Activated CD8-positive, alpha-beta memory T cell treated with anti-CD3 and anti-CD28 coated beads, Interleukin-2, amount 50 U/mL, for 1 hour (primary cell): ENCODE data around the gene LIMCH1.

ENCODE experiments used
- DNase-seq: peaks from one replicate; pipeline ENCODE4 v3.0.0-alpha.2; 2020; ENCODE audit errors: extremely low read depth

Gene LIMCH1

GRCh38 chr4:41561244-41561643 is 23.3 kb downstream of the LIMCH1 start:
- DNase-seq = no peak

- DNase-seq = no peak
These were observed 29.2 kb downstream of the LIMCH1 start for GRCh38 chr4:41567186-41567585.

- DNase-seq = no peak
These were observed 30.4 kb downstream of the LIMCH1 start for GRCh38 chr4:41568363-41568762.

GRCh38 chr4:41569961-41570360 is 32.0 kb downstream of the LIMCH1 start:
- DNase-seq = no peak

- no peak for DNase-seq
These were observed 33.5 kb downstream of the LIMCH1 start for GRCh38 chr4:41571422-41571821.

GRCh38 chr4:41572516-41572915 is 34.6 kb downstream of the LIMCH1 start:
- DNase-seq = no peak

GRCh38 chr4:41572956-41573355 is 35.0 kb downstream of the LIMCH1 start:
- no peak for DNase-seq

GRCh38 chr4:41573502-41574001 is 35.6 kb downstream of the LIMCH1 start:
- DNase-seq = no peak

- no peak for DNase-seq
These were observed 37.2 kb downstream of the LIMCH1 start for GRCh38 chr4:41575207-41575606.

- DNase-seq = no peak
These were observed 37.7 kb downstream of the LIMCH1 start for GRCh38 chr4:41575665-41576064.

GRCh38 chr4:41579043-41579442 is 41.1 kb downstream of the LIMCH1 start:
- DNase-seq = no peak

- DNase-seq = no peak
These were observed 41.6 kb downstream of the LIMCH1 start for GRCh38 chr4:41579526-41579925.

- DNase-seq = no peak
These were observed 42.0 kb downstream of the LIMCH1 start for GRCh38 chr4:41580007-41580406.

GRCh38 chr4:41586675-41587225 is 48.8 kb downstream of the LIMCH1 start:
- no peak for DNase-seq

- no peak for DNase-seq
These were observed 49.3 kb downstream of the LIMCH1 start for GRCh38 chr4:41587286-41587685.

- DNase-seq = no peak
These were observed 52.6 kb downstream of the LIMCH1 start for GRCh38 chr4:41590591-41590990.

GRCh38 chr4:41594432-41594831 is 56.5 kb downstream of the LIMCH1 start:
- DNase-seq = no peak

GRCh38 chr4:41597494-41597893 is 59.5 kb downstream of the LIMCH1 start:
- no peak for DNase-seq

GRCh38 chr4:41598580-41598979 is 60.6 kb downstream of the LIMCH1 start:
- no peak for DNase-seq

- no peak for DNase-seq
These were observed 61.3 kb downstream of the LIMCH1 start for GRCh38 chr4:41599192-41599786.

- no peak for DNase-seq
These were observed 62.4 kb downstream of the LIMCH1 start for GRCh38 chr4:41600243-41600912.

- DNase-seq = no peak
These were observed 63.1 kb downstream of the LIMCH1 start for GRCh38 chr4:41601025-41601424.

GRCh38 chr4:41602113-41602512 is 64.2 kb downstream of the LIMCH1 start:
- no peak for DNase-seq
